NCI-H226 (cell line): ENCODE data around the gene CPEB2.
"Not testable (repeated sequence)": the region's sequence is repeated elsewhere in the genome, so short reads cannot be mapped to it uniquely, and the experiment has no call there.

Experiments used
- DNase-seq: peaks from one replicate; pipeline ENCODE4 v3.0.0-alpha.2; 2015

CPEB2 gene

DNA sequence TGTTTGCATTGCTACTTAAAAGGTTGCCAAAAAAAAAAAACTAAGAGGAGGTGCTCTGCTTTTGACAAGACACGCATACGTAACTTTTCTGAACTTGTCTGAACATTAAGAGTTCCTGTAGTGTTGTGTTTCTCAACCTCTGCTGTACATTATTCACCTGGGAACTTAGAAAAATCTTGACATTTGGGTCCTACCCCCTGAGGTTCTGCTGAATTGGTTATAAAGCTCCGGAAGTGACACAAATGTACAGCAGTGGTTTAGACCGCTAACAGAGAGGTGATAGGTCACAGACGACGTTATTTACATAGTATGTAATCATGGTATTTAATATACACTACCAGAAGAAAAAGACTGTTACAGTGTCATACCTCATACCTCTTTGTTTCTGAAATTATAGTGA is 61.1 kb downstream of the CPEB2 start:
- no peak for DNase-seq

DNA sequence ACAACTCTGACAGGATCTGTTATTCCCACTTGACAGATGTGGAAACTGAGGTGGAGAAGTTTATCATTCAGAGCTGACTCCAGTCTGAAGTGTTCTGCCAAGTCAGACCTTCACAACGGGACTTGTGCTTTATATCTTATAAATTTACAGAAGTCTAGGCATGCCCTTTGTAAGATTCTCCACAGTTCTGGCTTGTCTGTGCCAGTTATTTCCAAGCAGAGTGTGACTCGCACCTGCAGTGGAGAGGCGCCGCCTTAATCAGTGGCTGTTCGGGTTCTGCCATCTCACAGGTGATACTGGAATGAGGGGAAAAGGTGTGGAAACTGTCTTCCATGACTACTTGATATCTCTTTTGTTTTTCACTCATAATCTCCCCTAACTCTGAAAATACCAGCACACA is 63.2 kb downstream of the CPEB2 start:
- DNase-seq = no peak

DNA sequence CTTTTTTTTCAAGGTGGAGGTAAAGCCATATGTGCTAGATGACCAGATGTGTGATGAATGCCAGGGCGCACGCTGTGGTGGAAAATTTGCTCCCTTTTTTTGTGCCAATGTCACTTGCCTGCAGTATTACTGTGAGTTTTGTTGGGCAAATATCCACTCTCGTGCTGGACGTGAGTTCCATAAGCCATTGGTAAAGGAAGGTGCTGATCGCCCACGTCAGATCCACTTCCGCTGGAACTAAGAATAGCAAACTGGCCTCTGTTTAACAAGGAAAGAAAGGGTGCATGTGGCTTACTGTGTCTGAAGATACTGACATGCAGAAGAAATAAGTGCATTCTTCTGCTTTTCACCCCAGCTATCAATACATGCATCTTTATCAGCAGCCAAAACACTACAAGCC is 63.9 kb downstream of the CPEB2 start:
- no peak for DNase-seq

DNA sequence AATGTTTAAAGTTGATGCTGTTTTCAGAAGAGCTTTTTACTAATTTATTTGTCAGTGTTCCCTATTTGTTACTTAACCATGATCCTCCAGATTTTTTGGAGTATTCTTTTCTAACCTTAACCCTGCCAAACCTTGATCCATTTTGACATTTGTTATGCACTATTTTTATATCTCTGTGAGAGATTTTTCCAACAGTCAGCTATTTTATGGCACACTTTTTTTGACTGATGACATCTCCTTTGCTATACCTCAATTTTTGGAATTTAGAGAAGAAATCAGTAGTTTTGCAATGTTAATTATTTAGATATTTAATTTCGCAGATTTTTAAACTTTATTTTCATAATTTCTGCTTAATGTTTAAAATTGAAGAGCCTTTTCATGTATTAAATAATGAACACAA is 66.0 kb downstream of the CPEB2 start:
- DNase-seq = no peak

DNA sequence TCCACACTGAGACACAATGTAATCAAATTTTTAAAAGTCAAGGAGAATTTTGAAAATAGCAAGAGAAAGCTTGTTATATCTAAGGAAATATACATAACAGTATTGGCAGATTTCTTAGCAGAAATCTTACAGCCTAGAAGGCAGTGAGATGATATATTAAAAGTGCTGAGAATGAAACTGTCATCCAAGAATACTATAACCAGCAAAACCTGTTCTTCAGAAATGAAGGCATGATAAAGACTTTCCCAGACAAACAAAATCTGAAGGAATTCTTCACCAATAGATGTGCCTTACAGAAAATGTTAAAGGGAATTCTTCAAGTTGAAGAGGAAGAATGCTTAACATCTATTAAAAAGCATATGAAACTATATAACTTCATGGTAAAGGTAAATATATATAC is 73.6 kb downstream of the CPEB2 start:
- DNase-seq = no peak

DNA sequence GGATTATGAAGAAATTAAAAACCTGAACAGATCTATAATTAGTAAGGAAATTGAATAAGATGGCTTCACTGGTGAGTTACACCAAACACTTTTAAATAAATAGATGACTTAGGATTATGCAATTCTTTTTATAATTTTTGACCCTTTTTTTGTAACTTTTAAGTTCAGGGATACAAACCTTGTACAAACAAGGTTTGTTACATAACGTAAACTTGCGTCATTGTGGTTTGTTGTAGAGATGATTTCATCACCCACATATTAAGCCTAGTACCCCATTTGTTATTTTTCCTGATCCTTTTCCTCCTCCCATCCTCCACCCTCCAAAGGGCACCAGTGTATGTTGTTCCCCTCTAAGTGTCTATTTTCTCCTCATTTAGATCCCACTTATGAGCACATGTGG is 75.7 kb downstream of the CPEB2 start:
- peak; percentile 53 for DNase-seq

DNA sequence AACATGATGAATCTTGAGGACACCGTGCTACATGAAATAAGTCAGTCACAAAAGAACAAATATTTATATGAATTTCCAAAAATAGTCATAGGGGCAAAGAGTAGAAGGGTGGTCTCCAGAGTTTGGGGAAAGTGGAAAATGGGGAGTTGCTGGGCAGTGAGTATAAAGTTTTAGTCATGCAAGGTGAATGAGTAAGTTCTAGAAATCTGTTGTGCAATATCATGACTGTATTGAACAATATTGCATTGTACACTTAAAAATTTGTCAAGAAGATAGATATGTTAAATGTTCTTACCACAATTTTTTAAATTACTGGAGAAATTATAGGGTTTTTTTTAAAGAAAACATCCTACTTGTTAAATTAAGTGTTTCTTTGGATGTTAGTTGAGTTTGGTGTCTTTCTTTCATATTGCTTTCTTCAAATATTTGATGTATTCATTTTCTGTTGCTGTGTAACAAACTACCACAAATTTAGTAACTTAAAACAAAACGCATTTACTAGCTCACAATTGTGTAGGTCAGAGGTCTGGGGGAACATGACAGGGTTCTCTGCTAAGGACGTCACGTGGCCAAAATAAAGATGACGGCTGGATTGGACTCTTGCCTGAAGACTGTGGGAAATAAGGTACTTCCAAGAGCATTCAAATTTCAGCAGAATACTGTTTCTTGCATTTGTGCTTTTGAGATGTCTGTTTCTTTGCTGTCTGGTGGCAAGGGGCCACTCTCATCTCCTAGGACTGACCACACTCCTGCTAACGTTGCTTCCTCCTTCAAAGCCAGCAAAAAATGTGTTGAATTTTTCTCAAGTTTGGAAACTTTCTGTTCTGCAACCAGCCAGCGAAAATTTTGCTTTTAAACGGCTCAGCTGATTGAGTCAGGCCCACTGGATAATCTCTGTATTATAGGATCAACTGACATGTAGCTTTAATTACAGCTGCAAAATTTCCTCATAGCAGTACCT is 76.7 kb downstream of the CPEB2 start:
- DNase-seq = peak; percentile 32

DNA sequence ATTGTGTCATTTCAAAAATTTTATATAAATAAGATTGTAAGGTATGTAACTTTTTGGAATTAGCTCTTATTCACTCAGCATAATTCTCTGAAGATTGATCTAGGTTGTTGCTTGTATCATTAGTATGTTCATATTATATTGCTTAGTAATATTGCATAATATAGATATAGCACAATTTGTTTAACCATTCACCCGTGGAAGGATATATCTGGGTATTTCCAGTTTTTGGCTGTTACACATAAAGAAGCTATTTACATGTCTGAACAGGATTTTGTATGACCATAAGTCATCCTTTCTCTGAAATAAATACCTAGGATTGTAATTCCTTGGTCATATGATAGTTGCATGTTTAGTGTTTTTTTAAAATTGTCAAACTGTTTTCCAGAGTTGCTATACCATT is 82.5 kb downstream of the CPEB2 start:
- no peak for DNase-seq

DNA sequence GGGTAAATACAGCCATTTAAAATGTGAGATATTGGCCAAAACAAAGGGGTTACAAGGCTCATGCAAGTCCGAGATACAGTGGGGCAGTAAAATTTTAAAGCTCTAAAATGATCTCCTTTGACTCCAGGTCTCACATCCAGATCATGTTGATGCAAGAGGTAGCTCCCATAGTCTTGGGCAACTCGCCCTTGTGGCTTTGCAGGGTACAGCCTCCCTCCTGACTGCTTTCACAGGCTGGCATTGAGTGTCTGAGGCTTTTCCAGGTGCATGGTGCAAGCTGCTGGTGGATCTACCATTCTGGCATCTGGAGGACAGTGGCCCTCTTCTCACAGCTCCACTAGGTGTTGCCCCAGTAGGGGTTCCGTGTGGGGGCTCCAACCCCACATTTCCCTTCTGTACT is 83.5 kb downstream of the CPEB2 start:
- not testable (repeated sequence) for DNase-seq

DNA sequence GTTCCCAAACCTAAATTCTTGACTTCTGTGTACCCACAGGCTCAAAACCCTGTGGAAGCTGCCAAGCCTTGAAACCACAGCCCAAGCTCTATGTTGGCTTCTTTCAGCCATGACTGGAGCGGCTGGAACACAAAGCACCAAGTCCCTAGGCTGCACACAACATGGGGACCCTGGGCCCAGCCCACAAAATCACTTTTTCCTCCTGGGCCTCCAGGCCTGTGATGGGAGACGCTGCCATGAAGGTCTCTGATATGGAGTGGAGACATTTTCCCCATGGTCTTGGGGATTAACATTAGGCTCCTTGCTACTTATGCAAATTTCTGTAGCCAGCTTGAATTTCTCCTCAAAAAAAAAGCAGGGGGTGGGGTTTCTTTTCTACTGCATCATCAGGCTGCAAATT is 84.0 kb downstream of the CPEB2 start:
- not testable (repeated sequence) for DNase-seq

DNA sequence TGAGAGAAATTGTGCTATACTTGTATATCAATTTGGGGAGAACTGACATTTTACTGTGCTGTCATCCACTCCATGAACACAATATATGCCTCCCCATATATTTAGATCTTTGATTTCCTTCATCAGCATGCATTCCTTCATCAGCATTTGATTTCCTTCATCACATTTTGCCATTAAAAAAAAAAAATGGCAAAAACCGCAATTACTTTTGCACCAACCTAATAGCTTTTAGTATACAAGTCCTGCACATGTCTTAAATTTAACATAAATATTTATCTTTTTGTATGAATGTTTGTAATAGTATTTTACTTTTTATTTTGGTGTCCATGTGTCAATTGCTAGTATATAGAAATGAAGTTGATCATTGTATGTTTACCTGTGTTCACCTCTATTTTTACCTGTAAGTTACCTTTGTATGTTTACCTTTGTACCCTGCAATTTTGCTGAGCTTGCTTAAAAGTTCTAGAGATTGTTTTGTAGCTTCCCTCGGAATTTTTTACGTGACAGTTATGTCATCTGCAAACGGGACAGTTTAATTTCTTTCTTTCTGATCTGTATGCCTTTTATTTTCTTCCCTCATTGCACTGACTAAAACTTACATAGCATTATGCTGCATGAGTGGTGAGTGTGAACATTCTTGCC is 86.2 kb downstream of the CPEB2 start:
- no peak for DNase-seq

DNA sequence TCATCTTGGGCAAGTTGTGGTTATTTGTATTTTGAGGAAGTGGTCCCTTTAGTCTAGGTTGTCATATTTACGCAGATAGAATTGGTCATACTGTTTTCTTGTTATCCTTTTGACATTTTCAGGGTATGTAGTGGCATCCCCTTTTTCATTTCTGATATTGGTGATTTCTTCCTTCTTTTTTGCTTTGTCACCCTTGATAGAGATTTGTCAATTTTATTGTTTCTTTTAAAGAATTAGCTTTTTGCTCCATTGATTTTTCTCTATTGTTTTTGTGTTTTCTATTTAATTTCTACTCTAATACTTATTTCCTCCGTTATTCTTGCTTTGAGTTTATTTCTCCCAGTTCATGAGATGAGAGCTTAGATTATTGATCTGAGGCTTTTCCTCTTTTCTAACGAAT is 87.7 kb downstream of the CPEB2 start:
- DNase-seq = no peak

DNA sequence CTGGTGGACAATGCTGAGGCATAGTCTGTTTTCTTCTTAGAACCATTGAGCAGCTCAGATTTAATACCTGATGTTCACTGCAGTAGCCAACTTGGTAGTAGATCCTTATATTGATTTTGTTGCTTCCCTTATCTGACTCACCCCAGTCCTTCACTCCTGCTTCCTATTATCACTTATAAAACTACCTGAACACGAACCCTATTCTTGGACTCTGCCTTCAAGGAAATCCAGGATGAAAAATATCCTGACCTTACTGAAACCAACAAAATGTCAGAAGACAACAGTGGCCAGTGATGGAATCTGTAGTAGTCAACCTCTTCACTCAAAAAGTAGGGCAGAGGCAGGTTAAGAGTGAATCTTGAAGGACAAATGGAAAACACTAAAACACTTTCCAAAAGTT is 98.1 kb downstream of the CPEB2 start:
- no peak for DNase-seq

DNA sequence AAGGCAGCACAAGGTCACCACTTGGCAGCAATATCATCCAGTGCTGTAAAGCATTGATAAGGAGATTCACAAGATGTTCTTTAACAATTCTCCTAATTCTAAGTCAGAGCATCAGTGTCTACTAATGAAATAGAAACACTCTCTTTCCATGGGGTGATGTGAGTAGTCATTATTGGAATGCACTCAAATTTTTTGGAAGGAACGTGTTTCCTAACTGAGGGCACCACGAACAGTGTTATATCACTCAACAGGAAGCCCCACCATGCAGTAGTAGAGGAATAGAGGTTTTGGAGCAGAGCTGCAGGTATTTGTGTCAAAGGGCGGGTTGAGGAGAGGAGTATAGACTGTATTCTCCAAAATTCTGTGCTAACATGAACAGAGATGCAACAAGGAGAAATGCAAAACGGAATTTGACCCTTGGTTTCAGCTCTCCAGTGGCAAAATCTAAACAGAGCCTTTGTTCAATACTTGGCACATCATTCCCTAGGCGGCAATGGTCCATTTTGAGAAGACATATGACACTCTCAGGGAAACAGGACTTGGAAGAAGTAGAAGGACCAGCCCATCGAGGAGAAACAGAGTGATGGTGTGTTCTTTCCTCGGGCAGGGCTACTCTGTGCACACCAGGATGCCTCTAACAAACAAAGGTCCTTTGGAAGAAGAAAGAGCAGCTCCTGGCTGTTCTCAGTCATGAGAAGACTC is 98.9 kb downstream of the CPEB2 start:
- DNase-seq = peak; percentile 13

DNA sequence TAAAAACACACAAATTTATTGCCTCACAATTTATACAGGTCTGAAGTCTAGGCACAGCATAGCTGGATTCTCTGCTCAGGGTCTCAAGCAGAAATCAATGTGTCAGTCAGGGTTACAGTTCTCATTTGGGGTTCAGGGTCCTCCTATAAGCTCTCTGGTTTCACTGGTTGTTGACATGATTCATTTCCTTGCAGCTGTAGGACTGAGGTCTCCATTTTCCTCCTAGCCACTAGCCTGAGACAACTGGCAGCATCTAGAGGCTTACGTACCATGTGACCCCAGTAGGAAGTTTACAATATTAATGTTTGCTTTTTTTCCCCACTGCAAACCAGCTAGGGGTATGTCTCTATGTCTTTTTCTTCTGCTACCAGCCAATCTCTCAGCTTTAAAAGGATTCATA is 102.5 kb downstream of the CPEB2 start:
- DNase-seq = no peak

DNA sequence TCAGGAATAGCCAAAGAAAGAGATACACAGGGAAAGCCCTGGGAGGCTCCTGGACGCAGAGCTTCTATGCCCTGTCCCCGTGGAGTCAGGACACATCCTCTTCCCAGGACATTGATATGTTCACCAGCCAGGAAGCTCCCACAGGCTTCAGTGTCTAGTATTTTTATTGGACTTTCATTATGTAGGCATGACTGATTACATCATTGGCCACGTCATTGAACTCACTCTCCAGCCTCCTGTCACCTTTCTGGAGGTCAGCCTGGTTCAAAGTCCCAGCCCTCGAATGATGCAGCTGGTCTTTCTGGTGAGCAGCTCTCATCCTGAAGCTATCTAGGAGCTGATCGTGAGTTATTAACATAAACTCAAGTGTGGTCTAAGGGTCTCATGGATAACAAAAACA is 104.1 kb downstream of the CPEB2 start:
- DNase-seq = no peak

DNA sequence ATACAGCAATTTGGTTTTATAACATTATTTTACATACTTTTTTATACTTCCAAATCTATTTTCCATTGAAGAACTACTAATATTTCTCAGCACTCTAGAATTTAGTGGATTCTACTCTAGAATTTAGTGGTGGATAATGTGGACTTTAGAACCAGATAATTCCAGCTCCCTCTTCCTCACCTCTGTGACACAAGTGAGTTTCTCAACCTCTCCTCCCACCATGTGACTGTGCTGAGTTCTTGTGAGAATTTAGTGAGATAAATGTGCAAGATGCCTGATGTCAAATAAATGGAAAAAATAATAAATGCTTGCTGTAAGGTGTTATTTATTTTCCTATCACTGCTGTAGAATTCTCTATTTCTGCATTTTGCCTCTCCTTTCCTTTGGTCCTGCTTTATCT is 107.3 kb downstream of the CPEB2 start:
- no peak for DNase-seq

DNA sequence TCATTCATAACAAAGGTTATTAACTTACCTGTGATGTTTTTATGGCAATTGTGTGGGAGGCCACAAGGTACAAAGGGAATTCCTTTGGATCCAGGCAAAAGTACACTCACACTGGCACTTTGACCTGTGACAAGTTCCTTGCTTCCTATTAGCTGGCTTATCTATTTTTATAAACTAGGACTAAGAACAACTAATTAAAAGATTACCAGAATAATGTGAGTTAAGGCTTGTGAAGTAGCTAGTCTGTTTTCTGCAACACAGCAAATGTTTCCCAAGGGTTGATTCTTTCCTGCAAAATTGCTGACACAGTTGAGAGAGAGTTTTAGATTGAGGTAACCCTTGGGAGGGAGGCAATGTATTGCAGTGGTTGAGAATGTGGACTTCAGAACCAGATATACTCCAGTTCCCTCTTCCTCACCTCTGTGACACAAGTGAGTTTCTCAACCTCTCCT is 107.9 kb downstream of the CPEB2 start:
- no peak for DNase-seq

DNA sequence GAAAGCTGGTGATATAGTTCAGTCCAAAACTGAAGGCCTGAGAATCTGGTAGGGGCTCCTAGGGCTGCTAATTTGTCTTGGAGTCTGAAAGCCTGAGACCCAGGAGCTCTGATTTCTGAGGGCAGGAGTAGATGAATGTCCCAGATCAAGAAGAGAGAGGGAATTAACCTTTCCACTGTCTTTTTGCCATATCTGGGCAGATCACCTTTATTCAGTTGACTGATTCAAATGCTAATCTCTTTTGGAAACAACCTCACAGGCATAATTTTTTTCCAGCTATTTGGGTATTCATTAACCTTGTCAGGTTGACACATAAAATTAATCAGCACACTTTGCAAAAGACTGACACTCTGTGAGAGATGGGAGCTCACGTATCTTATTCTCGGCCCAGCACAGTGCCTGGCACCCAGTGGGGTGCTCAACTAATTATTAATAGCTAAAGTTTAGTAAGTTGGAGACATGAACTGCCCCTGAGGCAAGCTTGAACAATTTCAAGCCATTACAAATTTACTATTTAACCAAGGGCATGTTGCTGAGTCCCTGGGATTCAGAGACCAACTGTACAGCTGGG is 114.3 kb downstream of the CPEB2 start:
- no peak for DNase-seq

DNA sequence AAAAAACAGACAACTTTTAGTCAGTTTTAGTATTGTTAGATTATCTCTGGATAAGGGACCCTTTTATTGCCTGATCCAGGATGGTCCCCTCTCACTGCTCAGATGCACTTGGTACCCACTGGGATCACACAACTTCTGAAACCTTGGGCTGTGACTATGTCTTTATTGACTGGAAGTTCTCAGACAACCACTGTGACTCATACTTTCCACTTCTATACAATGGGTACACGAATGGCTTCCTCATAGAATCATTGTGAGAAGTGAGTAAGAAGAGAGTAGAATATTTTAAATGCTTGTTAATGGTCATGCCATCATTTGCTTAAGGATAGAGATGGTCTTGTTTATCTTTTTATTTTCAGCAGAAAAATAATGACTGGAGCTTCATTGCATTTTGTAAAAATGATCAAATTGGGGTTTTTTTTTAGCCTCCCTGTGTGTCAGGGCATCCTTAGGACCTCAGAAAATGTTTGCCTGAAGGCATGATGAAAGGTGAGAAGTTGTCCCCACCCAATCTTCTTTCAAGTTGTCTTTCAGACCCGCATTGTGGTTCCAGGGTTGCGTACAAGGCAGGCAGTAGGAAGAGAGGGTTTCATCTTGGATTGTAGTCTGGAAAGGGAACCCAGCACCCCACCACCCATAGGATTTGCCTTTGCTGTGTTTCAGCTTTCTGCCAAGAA is 115.1 kb downstream of the CPEB2 start:
- no peak for DNase-seq

DNA sequence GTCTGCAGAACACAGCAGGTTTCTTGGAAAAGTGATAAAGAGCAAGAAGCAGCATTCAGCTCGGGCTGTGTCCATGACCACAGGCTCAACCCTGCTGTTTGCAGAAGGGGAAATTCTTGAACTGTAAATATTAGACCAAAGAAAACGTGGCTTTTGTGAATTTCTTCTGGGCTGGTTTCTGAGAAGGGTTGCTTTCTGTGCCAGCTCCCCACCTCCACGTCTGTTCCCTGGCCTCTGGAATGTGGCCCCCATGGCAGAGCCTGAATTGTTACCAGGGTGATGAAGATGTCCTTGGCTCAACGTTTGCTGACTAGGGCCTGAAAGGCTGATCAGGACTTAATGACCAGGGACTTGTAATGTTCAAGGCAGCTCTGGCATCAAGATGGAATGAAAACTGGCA is 116.0 kb downstream of the CPEB2 start:
- no peak for DNase-seq
